GM21529 (cell line): ENCODE results near the gene PSMD1.
"Not testable (repeated sequence)": the region's sequence is repeated elsewhere in the genome, so short reads cannot be mapped to it uniquely, and the experiment has no call there.

Experiments used
- ATAC-seq: cut with Tn5 transposase; IDR thresholded peaks from one replicate; pipeline ENCODE4 v1.9.1; 2021; ENCODE audit not compliant: unreplicated experiment

PSMD1 gene

DNA sequence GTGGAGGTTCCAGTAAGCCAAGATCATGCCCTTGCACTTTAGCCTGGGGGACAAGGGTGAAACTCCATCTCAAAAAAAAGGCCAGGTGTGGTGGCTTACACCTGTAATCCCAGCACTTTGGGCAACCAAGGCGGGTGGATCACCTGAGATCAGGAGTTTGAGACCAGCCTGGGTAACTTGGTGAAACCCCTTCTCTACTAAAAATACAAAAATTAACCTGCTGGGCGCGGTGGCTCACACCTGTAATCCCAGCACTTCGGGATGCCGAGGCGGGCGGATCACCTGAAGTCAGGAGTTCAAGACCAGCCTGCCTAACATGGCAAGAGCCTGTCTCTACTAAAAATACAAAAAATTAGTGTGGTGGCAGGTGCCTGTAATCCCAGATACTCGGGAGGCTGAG is 84.1 kb downstream of the PSMD1 start:
- not testable (repeated sequence) for ATAC-seq

DNA sequence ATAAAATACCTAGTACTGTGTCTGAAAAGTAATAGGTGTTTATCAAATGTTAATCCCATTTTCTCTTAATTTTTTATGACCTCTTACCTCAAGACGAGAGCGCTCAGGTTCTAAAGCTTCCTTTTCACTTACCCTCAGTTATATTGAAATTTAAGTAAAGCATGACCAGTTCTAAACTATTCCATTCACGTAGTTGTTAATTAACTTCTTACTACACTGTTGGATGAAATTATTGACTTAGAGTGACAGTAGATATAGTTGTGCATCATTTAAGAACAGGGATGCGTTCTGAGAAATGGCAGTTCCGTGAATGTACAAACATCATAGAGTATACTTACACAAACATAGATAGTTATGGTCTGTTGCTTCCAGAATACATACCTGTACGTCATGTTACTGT is 88.2 kb downstream of the PSMD1 start:
- no peak for ATAC-seq

DNA sequence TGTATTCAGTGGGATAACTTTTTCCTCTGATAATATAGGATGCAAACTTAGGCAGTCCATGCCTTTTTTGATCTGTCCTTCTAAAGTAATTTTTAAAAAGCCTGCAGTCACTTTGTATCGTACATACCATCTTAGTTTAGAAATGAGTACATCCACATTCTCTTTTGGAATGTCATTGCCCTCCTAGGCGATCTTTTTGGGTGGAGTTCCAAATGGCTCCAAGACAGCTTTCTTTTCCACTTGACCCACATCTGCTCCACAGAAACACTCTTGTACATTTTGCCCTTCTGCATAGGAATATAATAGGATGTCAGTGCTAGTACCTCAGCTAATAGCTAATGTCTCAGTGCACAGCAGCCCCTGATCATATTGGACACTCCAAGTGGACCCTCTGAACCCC is 90.0 kb downstream of the PSMD1 start:
- no peak for ATAC-seq

DNA sequence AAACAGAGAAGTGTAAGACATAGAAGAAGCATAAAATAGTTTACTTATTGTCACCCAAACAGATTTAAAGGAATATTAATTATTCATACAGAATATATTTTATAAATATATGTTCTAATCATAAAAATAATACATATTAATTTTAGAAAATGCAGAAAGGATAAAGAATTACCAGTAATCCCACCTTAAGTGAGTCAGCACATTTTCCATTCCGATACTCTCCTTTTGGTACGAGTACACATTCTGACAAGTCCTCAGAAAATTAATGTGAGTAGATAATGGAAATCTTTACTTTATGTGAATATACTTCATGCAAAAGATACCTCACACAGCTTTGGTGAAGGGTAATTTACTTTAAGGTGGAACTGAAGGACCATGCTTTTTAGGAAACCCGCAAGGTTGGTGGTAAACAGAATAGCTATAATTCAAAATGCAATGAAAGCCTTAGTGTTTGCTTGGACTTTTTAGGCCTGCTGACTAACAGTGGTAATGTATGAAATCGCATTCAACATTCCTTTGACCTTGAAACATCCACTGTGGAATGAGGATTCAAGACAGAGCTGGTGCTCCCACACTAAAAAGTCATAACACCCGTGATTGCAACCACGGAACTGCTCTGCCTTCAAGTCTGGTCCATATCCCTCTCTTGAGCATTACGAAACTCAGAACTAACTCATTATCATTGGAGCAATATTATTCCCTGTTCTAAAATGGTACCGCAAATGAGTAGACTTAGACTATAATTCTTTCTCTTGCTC is 96.3 kb downstream of the PSMD1 start:
- no peak for ATAC-seq

DNA sequence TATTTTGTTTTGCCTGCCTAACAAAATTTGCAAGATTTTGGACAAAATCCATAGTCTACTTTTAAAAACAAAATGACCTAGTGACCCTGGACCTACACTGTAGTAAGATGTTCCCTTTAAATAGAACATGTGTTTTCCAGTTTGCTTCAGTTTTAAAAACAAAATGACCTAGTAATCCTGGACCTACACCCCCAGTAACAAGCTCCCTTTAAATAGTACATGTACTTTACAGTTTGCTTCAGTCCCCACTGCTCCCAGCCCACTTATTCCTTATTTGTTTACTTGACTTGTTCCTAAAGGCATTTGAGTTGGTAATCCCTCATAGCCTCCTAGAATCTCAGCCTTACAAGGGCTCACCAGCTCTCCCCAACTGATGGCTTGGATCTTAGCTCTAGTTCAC is 102.6 kb downstream of the PSMD1 start:
- ATAC-seq: no peak

DNA sequence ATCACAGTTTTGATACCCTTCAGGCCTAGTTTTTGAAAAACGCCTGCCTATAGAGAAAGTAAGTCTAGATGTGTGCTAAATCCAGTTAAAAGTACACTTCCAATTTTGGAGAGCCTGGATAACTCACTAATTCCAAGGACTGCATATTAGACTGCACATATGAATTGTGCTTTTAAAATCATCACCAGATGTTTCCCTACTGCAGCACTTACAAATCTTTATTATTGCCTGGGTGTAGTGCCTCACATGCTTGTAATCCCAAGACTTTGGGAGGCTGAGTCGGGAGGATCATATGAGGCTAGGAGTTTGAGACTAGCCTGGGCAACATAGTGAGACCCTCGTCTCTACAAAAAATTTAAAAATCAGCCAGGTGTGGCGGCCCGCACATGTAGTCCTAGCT is 104.0 kb downstream of the PSMD1 start:
- ATAC-seq: no peak

DNA sequence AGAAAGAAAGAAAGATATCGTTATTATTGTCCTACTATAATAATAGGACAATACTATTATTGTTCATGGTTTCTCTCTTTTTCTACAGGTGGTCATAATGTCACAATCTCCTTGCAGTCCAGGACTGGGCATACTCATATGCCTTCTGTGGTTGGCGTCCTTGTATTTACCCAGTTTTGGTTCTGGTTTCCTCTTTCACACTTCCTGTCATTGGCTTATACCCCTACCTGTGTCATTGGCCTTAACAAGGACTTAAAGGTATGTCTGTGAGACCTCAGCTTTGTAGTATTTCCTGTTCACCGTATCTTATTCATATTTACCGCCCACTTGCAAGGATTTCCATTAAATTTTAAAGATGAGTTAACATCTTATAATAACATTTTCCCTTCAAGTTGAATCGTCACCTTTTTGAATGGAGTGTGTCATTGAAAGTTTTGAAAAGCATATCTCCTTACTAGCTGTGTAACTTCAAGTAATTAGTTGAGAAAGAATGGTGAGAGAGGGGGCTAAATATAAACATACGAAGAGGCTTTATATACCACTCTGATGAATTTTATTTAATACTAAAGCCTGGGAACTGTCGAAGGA is 104.7 kb downstream of the PSMD1 start:
- peak; percentile 40 for ATAC-seq

DNA sequence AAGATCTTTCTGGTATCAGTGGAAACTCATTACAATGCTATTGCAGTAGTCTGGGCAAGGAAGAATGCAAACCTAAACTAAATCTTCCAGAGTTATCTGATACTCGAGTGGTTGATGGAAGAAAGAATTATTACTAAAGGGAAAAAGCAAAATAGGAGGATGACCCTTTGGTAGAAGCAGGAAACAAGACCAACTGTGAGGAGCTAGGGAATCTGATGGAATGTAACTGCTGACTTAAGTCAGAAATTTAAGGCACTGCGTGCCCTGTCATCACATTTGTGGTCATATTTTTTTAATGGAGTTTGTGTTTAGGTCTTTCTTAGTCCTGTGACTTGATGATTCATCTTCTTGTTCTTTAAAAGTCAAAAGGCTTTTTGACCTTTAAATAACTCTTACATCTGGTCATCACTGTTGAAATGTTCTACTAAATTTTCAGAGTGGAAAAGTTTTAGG is 105.2 kb downstream of the PSMD1 start:
- ATAC-seq: no peak

DNA sequence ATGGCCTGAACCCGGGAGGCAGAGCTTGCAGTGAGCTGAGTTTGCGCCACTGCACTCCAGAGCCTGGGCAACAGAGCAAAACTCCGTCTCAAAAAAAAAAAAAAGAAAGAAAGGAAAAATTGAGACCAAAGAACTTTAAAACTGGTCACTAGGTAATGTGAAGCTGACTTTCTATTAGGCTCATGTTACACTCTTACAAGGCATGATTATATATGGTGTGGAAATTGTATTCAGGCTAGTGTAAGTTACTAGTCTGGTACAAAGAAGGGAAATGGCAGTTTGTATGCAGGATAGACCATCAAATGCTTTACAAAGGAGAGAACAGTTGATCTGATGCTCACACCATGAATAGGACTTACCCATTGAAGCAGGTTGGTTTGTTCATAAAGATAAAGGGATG is 106.3 kb downstream of the PSMD1 start:
- no peak for ATAC-seq

DNA sequence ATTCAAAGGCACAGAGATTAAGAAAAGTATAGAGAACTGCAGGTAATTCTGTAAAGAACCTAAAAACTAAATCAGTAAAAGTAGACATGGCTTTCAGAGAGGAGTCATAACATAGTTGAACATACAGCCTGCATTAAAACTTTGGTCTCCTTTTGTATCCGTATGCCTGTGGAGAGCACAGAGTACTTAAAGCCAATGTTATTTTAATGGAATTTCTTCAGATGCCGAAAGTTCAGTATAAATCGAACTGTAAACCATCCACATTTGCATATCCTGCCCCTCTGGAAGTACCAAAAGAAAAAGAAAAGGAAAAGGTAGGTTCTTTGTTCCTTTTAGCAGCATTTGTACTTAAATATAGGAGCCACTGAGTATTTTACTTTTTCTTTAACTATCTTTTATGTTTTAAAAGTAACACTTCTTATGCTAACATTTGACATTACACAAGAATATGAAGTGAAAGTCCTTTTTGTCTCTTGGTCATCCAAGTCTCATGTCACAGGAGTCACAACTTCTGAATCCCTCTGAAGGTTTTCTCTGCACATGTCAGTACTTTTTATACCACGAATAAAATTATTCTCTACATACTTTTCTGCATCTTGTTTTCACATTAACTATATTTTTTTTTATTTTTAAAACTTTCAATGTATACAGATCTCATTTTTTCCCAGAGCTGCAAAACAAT is 106.9 kb downstream of the PSMD1 start:
- no peak for ATAC-seq

DNA sequence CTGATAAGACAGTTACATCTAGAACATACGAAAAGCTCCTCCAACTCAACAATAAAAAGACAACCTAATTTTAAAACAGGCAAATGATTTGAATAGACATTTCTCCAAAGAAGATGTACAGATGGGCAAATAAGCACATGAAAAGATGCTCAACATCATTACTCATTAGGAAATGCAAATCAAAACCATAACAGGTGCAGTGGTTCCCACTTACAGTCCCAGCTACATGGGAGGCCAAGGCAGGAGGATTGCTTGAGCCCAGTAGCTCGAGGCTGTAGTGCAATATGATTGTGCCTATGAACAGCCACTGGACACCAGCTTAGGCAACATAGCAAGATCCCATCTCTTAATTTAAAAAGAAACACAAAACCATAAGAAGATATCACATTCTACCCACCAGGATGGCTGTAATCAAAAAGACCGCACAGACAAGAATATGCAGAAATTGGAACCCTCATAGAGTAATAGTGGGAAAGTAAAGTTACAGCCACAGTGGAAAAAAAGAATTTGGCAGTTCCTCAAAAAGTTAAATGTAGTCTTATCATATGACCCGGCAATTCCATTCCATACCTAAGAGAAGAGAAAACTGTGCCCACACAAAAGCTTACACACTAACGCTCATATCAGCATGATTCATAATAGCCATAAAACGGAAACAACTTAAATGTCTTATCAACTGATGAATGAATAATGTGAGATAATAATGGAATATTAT is 111.2 kb downstream of the PSMD1 start:
- ATAC-seq: no peak

DNA sequence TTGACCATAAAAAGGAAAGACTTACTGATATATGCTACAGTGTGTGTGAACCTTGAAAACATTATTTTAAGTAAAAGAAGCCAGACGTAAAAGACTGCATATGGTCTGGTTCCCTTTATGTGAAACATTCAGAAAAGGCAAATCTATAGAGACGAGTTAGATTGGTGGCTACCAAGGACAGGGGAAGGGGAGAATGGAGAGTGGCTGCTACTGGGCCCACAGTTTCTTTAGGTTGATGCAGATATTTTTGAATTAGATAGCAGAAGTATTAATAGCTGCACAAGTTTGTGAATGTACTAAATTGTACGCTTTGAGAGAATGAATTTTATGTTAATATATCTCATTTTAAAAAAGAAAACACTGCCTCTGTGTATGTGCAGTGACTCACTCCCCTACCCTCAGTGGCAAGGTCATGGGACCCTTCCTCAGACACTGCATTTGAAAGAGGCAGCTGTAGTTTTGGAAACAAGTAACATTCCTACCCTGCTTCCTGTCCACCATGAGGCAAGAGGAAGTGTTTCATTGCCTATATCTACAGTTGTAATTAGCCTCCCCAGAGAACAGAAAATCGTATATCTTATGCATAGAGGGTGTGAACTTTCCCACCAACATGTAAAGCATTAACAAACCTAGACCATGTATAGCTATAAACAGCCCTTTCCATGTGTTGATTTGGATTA is 111.9 kb downstream of the PSMD1 start:
- ATAC-seq: no peak

DNA sequence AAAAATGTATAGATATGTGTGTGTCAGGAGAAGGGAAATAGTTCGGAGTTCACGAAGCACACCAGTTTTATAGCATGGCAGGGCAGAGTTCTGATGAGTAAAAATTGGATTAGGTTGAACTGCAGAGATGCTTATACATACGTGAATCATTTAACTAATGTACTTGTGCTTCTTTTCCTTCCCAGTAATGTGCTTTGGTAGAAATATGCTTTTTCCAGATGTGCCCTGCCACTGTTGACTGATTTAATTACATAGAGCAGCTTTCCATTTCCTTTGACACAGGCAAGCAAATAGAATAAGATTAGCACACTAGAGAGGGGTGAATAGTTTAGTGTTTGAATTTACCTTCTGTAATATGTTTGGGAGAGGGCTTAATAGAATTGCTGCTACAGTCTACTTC is 112.8 kb downstream of the PSMD1 start:
- ATAC-seq: no peak

DNA sequence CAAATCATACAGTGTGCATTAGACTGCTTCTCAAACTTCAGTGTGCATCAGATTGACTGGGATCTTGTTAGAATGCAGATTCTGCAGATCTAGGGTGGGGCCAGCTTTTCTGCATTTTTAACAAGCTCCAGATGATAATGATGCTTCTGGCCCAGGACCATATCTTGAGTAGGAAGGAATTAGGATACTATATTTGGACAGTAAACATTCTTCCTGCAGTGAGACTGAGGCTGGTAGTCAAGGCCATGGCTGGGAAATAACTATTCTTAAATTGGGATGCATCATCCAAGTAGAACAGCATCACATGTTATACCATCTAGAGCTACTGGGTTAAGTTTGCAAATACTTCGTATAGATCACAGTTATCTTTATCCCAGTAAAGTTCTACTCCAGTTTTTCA is 113.4 kb downstream of the PSMD1 start:
- no peak for ATAC-seq

DNA sequence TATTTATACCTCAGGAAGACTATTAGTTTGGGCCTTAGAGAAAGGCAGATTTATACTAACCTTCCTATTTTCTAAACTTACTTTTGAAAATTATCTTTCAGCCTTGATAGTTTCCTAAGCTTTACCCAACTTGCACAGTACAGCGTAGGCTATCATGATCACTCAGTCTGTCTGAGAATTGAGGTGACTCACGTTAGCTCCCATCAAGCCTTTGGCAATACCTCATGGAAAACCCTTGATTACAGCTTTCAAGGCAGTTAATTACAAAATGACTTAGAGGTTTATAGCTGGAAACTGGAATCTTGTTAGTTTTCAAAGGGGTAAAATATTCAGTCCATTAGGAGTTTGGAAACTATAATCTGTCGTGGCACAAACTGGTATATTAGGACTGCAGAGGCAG is 115.4 kb downstream of the PSMD1 start:
- no peak for ATAC-seq

DNA sequence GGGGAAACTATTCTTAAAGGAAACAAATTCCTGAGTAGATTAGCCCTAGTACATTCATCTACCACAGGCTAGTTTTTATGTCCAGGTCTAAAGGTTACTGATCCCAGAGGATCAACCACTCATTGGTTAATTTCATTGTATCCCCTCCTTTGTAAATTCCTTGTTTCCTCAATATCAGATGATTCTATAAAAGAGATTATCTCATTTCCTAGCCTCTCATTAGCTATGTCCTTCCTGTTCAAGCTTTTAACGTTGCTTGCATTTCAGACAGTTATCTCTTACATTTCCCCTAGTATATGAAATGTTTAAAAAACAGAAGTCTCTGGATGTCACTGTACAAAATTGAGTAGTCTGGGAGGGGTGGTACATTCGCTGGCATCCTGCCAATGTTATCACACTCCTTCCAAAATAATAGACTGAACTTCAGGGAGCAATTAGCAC is 117.6 kb downstream of the PSMD1 start:
- no peak for ATAC-seq

DNA sequence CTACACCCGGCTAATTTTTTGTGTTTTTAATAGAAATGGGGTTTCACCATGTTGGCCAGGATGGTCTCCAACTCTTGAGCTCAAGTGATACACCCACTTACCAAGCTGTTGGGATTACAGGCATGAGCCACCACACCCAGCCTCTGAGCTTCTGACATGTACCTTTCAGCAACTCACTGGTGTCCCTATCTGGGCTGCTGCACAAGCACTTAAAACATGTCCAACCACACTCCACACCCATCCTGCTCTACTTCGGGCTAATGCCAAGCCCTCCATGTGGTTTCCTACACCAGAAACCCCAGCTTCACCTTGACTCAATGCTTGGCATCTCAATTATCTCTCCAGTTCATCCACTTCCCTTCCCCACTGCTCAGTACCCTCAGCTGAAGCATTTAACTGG is 119.4 kb downstream of the PSMD1 start:
- no peak for ATAC-seq

DNA sequence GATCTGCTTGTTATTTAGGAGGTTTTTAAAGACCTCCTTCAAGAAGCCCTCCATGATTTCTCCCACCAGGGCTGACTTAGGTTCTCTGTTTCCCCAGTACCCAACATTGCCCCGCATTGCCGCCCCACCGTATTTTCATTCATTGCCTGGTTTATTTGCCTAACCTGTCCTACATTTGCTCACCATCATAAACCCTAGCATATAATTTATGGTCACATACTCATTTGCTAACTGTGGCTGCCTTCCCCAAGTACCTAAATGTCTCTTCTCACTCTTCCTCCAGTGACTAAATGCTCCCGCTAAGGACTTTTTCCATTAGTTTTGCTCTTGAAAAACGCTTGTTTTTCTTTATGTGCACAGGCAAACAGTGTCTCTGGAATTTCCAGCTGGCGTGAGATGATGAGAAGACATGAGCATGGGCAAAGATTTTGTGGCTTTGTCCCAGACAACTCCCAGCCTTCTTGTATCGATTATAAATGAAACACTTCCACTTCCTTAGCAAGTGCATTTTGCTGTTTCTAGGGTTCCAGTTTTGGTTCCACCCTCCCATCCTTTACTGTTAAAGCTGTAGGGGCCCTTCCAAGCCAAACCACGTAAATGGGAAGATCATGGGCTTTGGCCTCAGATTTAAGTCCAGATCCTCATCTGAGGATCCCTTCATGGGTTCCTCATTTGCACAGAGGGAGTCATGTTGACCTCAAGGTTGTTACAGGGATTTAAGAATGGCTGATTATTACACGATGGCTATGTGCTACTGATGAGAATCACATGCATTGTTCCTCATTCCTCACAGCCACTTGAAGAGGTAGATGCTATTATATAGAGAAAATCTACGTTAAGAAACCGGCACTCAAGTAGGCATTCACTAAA is 120.7 kb downstream of the PSMD1 start:
- ATAC-seq: no peak

DNA sequence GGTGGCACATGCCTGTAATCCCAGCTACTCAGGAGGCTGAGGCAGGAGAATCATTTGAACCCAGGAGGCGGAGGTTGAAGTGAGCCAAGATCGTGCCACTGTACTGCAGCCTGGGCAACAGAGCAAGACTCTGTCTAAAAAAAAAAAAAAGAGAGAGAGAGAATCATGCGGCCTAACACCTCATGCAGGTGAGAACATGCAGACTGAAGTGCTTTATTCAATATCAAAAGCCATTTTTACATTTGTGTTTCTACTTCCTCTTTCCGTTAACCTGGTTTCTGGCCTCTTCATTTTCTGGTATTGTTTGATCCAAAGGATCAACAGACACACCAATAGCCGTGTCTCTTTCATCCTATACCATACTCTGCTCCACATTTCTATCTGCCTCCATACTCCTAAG is 122.1 kb downstream of the PSMD1 start:
- not testable (repeated sequence) for ATAC-seq

DNA sequence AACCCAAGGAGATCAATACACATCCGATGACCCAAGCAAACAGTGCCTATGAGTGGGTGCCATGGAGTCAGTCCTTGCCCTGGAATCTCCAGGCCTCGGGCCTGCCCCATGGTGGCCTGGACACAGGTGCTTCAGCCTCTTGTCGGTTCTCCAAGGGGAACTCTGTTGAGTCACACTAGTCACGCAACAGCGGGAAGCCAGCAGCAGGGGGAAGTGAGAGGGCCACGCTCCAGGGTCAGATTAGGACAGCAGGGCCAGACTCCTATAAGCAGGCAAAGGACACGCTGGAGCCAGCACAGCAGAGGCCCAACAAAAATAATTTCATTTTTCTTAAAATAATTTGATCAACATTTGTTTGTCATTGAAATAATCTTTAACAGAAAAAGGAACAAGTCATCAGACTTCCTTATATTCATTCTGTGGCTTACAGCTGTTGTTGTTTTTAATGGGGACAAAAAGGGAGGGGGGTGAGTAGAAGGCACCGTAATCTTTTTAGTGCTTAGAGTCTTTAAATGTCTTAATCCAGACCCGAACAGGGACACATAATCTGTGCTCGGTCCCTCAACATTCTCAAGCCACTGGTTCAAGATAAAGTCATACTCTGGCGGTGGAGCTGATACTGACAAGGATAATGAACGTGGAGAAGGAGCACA is 125.3 kb downstream of the PSMD1 start:
- ATAC-seq: peak; percentile 63
